Left ventricle myocardium inferior (tissue), 1 donor: ENCODE results near the gene ANGPTL2. TPM values are rescaled to one million over a fixed set of nuclear protein-coding genes. Genes with fewer than 3 reads are reported as not detected.

ENCODE experiments used
- DNase-seq: peaks from one replicate; pipeline ENCODE4 v3.0.0-alpha.2; 2020
- H3K27ac ChIP-seq: fragments of 200-600 bp; replicated peaks from 2 replicates; pipeline ENCODE4 v1.8.0; 2021
- H3K27me3 ChIP-seq: fragments of 200-600 bp; 2 replicates; pipeline ENCODE4 v1.8.0; 2021; ENCODE audit warnings: low read depth
- H3K36me3 ChIP-seq: fragments of 200-600 bp; 2 replicates; pipeline ENCODE4 v1.8.0; 2021
- H3K4me1 ChIP-seq: fragments of 200-600 bp; 2 replicates; pipeline ENCODE4 v1.8.0; 2021
- H3K4me3 ChIP-seq: fragments of 200-600 bp; 2 replicates; pipeline ENCODE4 v1.8.0; 2021; ENCODE audit warnings: mild to moderate bottlenecking, moderate library complexity
- H3K9me3 ChIP-seq: fragments of 200-600 bp; replicated peaks from 2 replicates; pipeline ENCODE4 v1.8.0; 2021
- CTCF ChIP-seq: fragments of 200-600 bp; IDR thresholded peaks from 2 replicates; pipeline ENCODE4 v1.8.0; 2021; ENCODE audit warnings: antibody characterized with exemption, mild to moderate bottlenecking, borderline replicate concordance
- intact Hi-C: fragments of 100-400 bp; cut with micrococcal nuclease; formaldehyde crosslinking; loops from one replicate; pipeline ENCODE4 v1.11.0; 2022
- total RNA-seq: library from RNA; stranded (reverse); fragmentation: NEBNext Ultra II Directional; extraction: Animal tissue kit (Norgen Biotek cat#: 25700); gene quantifications from one replicate; pipeline ENCODE4 v1.2.1, GENCODE V29; 2021
- donor health status: DM: no; HTN: yes; CAD: no; lungs with severe emphysema.

The ANGPTL2 gene
- total RNA-seq, 1 donor from 2014 or later: 35.7 TPM

GRCh38 chr9:127137640-127138360 is 15.4 kb upstream of the ANGPTL2 start:
- peaks cover 45% of the 10 kb centered on the region for H3K4me1 ChIP-seq
- no peaks in the 10 kb centered on the region for H3K36me3 ChIP-seq
- H3K27ac ChIP-seq: no peak overlapping the region
- no peak for DNase-seq
- H3K27me3 ChIP-seq: no peaks in the 10 kb centered on the region
- H3K9me3 ChIP-seq: no peaks in the 10 kb centered on the region
- no peak for TF ChIP-seq CTCF
- H3K4me3 ChIP-seq: no peak overlapping the region
- intact Hi-C loops: no loop called here

GRCh38 chr9:127136880-127137639 is 14.6 kb upstream of the ANGPTL2 start:
- no peak for TF ChIP-seq CTCF
- Histone ChIP-seq H3K27ac (no peak overlapping the region), H3K27me3 (no peaks in the 10 kb centered on the region), H3K4me1 (peaks cover 51% of the 10 kb centered on the region), H3K36me3 (no peaks in the 10 kb centered on the region), H3K9me3 (no peaks in the 10 kb centered on the region), H3K4me3 (no peak overlapping the region)
- intact Hi-C loops: no loop called here
- DNase-seq: no peak

- no peaks in the 10 kb centered on the region for H3K9me3 ChIP-seq
- no peaks in the 10 kb centered on the region for H3K27me3 ChIP-seq
- peaks cover 56% of the 10 kb centered on the region for H3K4me1 ChIP-seq
- H3K27ac ChIP-seq: no peak overlapping the region
- no peak overlapping the region for H3K4me3 ChIP-seq
- H3K36me3 ChIP-seq: no peaks in the 10 kb centered on the region
- DNase-seq: no peak
- intact Hi-C loops: no loop called here
- no peak for TF ChIP-seq CTCF
Measured at GRCh38 chr9:127136081-127136879, 13.8 kb upstream of the ANGPTL2 start.

GRCh38 chr9:127135056-127135745 is 12.8 kb upstream of the ANGPTL2 start:
- no peaks in the 10 kb centered on the region for H3K9me3 ChIP-seq
- H3K4me3 ChIP-seq: no peak overlapping the region
- no peak for TF ChIP-seq CTCF
- H3K27ac ChIP-seq: peak overlapping the region; percentile 90
- no peaks in the 10 kb centered on the region for H3K27me3 ChIP-seq
- H3K36me3 ChIP-seq: no peaks in the 10 kb centered on the region
- intact Hi-C loops: no loop called here
- peaks cover 61% of the 10 kb centered on the region for H3K4me1 ChIP-seq
- no peak for DNase-seq

GRCh38 chr9:127133739-127134167 is 11.3 kb upstream of the ANGPTL2 start:
- peak overlapping the region; percentile 7 for H3K4me3 ChIP-seq
- peak; percentile 73 for DNase-seq
- no peaks in the 10 kb centered on the region for H3K9me3 ChIP-seq
- no peaks in the 10 kb centered on the region for H3K27me3 ChIP-seq
- intact Hi-C loops: no loop called here
- H3K4me1 ChIP-seq: peaks cover 75% of the 10 kb centered on the region
- no peak for TF ChIP-seq CTCF
- H3K36me3 ChIP-seq: no peaks in the 10 kb centered on the region
- H3K27ac ChIP-seq: peak overlapping the region; percentile 90
